ENCODE data around the gene PODN.

GRCh38 chr1:53080769-53081168 is 18.8 kb downstream of the PODN start:
- TF ChIP-seq CTCF (IDR thresholded peaks at IDR 0.05; ENCODE audit: low read length) (no peak), EZH2 (IDR thresholded peaks at IDR 0.05; ENCODE audit: borderline replicate concordance, low read length) (no peak)

Measured in OCI-LY1 (cell line).